Measurements from ENCODE around the gene ZKSCAN5.
A peak's percentile ranks its signal among the peaks of the same experiment; 100 is the strongest.
"Not testable (repeated sequence)": the region's sequence is repeated elsewhere in the genome, so short reads cannot be mapped to it uniquely, and the experiment has no call there.

ZKSCAN5 gene

GRCh38 chr7:99497766-99498545, 6.5 kb upstream of the ZKSCAN5 start:
- H3K4me3 ChIP-seq (ENCODE audit: low read depth, low read length) = peak overlapping the region; percentile 66
- no peak for DNase-seq (ENCODE audit: low read depth)
- no peak for TF ChIP-seq CTCF (IDR thresholded peaks at IDR 0.05; ENCODE audit: low read depth, low read length, missing control alignments)

GRCh38 chr7:99498546-99498944, 5.9 kb upstream of the ZKSCAN5 start:
- no peak for TF ChIP-seq CTCF (IDR thresholded peaks at IDR 0.05; ENCODE audit: low read depth, low read length, missing control alignments)
- no peak for DNase-seq (ENCODE audit: low read depth)
- peak overlapping the region; percentile 66 for H3K4me3 ChIP-seq (ENCODE audit: low read depth, low read length)

GRCh38 chr7:99499371-99499720, 5.1 kb upstream of the ZKSCAN5 start:
- H3K4me3 ChIP-seq (ENCODE audit: low read depth, low read length) = peak overlapping the region; percentile 66
- no peak for TF ChIP-seq CTCF (IDR thresholded peaks at IDR 0.05; ENCODE audit: low read depth, low read length, missing control alignments)
- no peak for DNase-seq (ENCODE audit: low read depth)

- peak within 1 kb of the TSS; percentile 66 for H3K4me3 ChIP-seq (ENCODE audit: low read depth, low read length)
- TF ChIP-seq CTCF (IDR thresholded peaks at IDR 0.05; ENCODE audit: low read depth, low read length, missing control alignments) = no peak
- peak; percentile 84 for DNase-seq (ENCODE audit: low read depth)
These were observed 4.5 kb upstream of the ZKSCAN5 start, which contains the start of gene ZNF394 for GRCh38 chr7:99499721-99500636. TSS of gene ZNF394 (minus strand) at chr7:99500281. CDS start at chr7:99500093, 188 bp downstream.

GRCh38 chr7:99500637-99501009, 3.8 kb upstream of the ZKSCAN5 start:
- DNase-seq (ENCODE audit: low read depth) = no peak
- no peak for TF ChIP-seq CTCF (IDR thresholded peaks at IDR 0.05; ENCODE audit: low read depth, low read length, missing control alignments)
- H3K4me3 ChIP-seq (ENCODE audit: low read depth, low read length) = peak overlapping the region; percentile 66

GRCh38 chr7:99501236-99501635, 3.2 kb upstream of the ZKSCAN5 start:
- H3K4me3 ChIP-seq (ENCODE audit: low read depth, low read length); DNase-seq (ENCODE audit: low read depth): not testable (repeated sequence)

GRCh38 chr7:99504281-99504602, 220 bp upstream of the ZKSCAN5 start:
- peak overlapping the region; percentile 82 for H3K4me3 ChIP-seq (ENCODE audit: low read depth, low read length)
- DNase-seq (ENCODE audit: low read depth) = no peak
- no peak for TF ChIP-seq CTCF (IDR thresholded peaks at IDR 0.05; ENCODE audit: low read depth, low read length, missing control alignments)
